IPS-11a (cell line): Measurements from ENCODE around the gene TMED1.

Experiments used
- H3K4me3 ChIP-seq: one replicate; pipeline ENCODE4 v1.5.1; 2013; ENCODE audit warnings: low read depth, low read length, control low read depth

TMED1 gene

DNA sequence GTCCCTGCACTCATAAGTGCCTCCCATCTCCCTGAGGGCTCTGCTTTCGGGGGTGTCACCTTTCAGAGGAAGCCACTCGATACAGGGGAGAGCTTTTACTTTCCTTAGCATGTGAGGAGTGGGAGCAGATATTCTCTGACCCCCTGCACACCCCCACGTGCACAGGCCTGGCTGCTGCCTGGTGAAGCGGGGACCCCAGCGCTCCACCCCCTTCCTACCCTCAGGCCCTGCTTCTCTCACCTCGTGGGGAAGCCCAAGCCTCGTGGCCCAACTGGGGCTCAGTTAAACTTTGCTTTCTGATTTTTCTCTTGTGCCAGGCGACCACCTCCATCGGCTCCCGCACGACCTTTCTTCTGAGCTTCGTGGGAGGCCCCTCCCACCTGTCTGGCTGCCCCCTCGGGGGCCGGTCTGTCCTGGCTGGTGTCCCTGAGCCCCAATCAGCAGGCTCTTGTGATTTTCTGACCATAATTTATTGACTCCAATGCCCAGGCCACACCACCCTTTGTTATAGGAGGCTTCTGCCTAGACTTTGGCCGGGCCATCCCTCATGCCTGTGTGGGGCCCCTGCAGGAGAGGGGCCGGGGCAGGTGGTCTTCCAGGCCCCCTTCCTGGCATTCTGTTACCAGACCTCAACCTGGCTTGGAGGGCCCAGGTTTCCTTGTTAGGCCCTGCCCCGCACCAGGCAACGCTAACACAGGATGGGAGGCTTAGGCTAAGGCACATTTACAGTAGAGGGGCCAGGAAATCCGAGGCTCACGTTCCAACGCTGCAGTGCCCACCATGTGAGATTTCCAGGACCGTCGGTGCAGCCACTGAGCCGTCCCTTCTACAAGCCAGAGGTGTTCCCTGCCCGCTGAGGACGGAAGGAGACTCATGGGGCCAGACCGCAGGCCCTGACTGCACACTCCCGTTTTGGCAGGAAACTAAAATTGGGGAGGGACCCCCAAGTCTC is 3.7 kb downstream of the TMED1 start:
- no peak overlapping the region for H3K4me3 ChIP-seq

DNA sequence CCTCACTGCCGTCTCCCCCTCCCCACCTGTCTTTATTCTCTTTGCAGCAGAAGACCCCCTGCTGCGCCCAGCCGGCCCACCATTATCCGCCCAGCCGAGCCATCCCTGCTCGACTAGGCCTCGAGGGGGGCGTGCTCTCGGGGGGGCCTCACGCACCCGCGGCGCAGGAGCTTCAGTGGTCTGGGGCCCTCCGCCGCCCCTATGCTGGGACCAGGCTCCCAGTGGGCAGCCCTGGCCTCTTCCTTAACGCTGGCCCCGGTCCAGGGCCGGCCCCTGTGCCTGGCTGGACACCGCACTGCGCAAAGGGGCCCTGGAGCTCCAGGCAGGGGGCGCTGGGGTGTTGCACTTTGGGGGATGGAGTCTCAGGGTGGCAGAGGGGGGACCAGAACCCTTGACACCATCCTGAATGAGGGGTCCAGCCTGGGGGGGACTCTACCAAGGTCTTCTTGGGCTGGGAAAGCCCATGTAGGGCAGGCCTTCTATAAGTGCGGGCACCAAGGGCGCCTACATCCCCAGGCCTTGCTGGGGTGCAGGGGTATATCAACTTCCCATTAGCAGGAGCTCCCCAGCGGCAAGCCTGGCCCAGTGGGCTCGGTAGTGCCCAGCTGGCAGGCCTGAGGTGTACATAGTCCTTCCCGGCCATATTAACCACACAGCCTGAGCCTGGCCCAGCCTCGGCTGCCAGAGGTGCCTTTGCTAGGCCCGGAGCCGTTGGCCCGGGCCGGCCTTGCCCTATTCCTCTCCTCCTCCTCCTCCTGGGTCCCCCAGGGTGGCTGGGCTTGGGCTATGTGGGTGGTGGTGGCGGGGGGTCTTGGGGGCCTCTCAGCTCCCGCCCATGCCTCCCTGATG is 4.9 kb downstream of the TMED1 start:
- H3K4me3 ChIP-seq, result no peak overlapping the region

GRCh38 chr19:10830370-10830769 is 5.6 kb downstream of the TMED1 start:
- H3K4me3 ChIP-seq, result no peak overlapping the region

DNA sequence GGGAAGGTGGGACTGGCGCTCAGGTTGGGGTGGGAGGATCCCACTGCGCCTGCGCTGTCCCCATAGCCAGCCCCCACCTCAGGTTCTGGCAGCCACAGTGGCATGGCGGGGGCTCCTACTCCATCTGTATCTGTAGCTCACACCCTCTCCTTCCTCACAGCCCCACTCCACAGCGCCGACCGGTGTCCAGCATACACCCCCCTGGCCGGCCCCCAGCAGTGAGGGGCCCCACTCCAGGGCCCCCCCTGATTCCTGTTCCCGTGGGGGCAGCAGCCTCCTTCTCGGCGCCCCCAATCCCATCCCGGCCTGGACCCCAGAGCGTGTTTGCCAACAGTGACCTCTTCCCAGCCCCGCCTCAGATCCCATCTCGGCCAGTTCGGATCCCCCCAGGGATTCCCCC is 6.0 kb downstream of the TMED1 start:
- no peak overlapping the region for H3K4me3 ChIP-seq

DNA sequence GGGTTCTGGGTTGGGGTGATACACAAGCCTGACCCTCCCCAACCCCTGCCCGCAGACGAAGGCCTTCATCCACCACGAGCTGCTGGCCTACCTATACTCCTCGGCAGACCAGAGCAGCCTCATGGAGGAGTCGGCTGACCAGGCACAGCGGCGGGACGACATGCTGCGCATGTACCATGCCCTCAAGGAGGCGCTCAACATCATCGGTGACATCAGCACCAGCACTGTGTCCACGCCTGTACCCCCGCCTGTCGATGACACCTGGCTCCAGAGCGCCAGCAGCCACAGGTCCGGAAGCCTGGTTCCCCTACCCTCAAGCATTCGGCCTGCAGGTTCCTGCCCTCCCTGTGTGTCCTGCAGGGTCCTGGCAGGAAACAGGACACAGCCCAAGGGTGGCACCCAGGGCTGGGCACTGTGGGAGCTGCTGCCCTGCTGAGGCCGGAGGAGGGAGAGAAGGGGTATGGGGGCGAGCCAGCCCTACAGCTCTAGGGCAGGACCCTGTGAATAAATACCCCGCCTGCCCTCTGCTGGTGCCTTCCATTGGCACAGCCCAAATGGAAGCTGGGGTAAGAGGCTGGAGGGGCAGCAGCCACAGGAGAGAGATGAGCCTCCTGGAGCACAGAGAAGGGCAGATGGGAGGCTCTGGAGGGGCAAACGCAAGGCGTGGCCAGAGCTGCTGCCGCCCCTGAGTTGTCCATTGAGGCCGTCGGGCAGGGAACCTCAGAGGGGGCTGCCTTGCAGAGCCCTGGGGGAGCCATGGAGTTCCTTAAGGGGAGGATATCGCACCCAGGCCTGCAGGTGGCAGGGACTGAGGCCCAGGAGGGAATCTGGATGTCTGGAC is 6.8 kb downstream of the TMED1 start:
- no peak overlapping the region for H3K4me3 ChIP-seq

DNA sequence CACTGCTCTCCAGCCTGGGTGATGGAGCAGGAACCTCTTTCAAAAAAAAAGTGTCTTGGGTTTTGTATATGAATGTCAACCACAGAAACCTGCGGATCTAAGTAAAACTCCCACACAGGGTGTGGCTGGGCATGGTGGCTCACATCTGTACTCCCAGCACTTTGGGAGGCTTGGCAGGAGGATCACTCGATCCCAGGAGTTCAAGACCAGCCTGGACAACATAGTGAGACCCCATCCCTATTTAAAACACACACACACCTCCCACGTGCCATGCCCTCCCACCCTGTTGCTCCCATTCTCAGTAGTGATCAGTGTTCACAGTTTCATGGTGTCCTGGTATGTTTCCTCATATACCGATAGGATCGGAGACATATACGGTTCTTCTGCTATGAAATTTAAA is 9.2 kb downstream of the TMED1 start:
- H3K4me3 ChIP-seq, result no peak overlapping the region

DNA sequence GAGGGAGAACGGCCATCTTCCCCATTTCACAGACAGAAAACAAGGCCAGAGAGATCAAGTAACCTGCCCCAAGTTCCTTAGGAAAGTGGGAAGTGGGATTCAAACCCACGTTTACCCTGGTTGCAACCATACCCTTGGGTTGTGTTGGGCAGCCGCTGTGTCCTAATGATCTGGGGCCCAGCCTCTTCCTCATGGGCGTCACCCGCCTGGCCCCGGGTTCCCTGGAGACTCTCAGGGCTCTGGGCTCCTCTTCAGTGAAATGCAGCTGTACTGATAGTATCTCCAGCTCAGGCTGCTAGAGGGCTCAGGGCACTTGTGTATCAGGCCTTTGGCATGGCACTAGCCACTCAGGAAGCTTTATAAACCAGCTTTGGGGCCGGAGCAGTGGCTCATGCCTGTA is 9.8 kb downstream of the TMED1 start:
- H3K4me3 ChIP-seq, result no peak overlapping the region

- H3K4me3 ChIP-seq, result no peak overlapping the region
These were observed 12.3 kb downstream of the TMED1 start for GRCh38 chr19:10823690-10824089.

- no peak overlapping the region for H3K4me3 ChIP-seq
These were observed 15.8 kb downstream of the TMED1 start for GRCh38 chr19:10820173-10820572.

- no peak overlapping the region for H3K4me3 ChIP-seq
These were observed 16.6 kb downstream of the TMED1 start for GRCh38 chr19:10819124-10820060.

GRCh38 chr19:10818301-10819123 is 17.5 kb downstream of the TMED1 start:
- H3K4me3 ChIP-seq, result no peak overlapping the region

DNA sequence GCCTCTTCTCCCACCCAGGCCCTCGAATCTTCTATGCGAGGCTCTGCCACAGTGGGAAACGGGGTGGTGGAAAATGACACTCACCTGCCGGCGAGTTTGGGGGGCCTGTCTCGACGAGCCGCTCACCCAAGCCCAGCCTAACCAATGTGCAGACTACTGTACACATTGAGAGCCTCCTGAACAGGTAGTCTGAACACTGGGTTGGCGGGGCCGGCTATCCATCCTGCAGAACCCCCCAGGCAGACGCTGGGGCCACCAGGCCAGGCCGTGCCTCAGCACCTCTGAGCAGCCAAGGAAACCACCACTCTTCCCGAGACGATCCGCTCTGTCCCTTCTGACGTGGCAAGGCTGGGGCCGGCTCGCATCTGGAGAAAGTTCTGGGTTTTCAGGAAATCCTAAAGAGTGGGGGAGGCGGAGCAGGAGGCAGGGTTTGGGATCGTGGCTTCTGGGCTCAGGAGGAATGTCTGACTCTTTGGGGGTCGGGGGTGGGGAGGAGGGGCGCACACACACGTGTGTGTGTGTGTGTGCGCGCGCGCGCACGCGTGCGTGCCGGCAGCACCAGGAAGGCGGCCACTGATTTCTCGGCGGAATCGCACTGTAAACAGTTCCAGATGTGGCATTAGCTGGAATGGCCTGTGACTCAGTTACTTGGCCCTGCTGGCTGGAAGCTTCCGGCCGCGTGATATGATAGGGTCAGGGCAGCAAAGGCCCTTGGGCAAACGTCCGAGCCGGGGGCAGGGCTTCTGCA is 18.5 kb downstream of the TMED1 start:
- no peak overlapping the region for H3K4me3 ChIP-seq

- no peak overlapping the region for H3K4me3 ChIP-seq
These were observed 19.3 kb downstream of the TMED1 start for GRCh38 chr19:10816691-10817090.

DNA sequence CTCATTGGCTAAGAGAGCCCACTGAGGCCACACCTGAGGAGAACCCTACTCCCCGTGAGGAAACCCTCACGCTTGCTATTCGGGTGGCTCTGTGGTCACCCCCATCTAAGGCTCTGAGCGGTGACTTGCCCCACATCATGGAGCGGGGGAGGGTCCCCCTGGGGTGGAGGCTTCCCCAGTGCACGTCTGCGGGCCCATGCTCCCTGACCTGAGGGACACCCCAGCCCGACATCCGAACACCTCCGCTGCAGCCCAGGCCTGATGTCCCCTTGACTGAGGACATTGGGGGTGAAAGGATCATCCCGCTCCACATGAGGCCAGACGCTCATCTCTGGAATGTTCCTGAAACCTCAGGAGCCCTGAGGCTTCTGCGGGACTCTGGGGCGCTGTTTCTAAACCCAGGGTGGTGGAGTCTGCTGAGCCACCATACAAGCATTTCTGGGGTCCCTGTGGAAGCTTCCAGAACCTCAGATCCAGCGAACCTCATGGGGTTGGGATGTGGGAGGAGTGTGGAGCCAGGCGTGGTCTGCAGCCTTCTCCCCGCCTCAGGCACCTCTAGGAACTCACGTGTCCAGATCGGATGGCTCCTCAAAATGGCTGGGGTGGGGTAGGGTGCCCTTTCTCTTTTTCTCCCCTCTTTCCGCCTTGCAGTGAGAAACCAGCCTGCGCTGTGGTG is 19.9 kb downstream of the TMED1 start:
- H3K4me3 ChIP-seq, result no peak overlapping the region

- no peak overlapping the region for H3K4me3 ChIP-seq
These were observed 20.9 kb downstream of the TMED1 start for GRCh38 chr19:10815007-10815536.

GRCh38 chr19:10812902-10813404 is 23.1 kb downstream of the TMED1 start:
- no peak overlapping the region for H3K4me3 ChIP-seq

DNA sequence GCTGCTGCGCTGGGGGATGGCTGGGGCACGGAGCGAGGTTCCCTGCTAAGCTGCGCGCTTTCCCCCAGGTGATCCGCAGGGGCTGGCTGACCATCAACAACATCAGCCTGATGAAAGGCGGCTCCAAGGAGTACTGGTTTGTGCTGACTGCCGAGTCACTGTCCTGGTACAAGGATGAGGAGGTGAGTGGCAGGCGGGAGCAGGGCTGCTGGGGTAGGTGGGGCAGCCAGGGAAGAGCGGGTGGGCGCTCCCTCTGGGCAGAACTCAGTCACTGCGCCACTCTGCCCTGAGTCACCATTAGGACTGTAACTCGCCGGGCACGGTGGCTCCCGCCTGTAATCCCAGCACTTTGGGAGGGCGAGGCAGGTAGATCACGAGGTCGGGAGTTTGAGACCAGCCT is 23.8 kb downstream of the TMED1 start:
- H3K4me3 ChIP-seq, result no peak overlapping the region
